HG03460 (cell line): Measurements from ENCODE around the gene PRELID3B.
A peak's percentile ranks its signal among the peaks of the same experiment; 100 is the strongest.

Experiments used
- ATAC-seq: cut with Tn5 transposase; IDR thresholded peaks from one replicate; pipeline ENCODE4 v1.9.1; 2021; ENCODE audit not compliant: unreplicated experiment

PRELID3B gene

GRCh38 chr20:59042151-59042795 lies at the start of gene PRELID3B:
Gene PRELID3B, minus strand, starts transcription at chr20:59042786. Its CDS starts 56 bp downstream, at chr20:59042730.
- peak; percentile 34 for ATAC-seq

GRCh38 chr20:59087829-59088433 lies 45.3 kb upstream of the PRELID3B start:
- no peak for ATAC-seq

GRCh38 chr20:59086923-59087322 lies 44.3 kb upstream of the PRELID3B start:
- ATAC-seq, result no peak

GRCh38 chr20:59084041-59084850 lies 41.7 kb upstream of the PRELID3B start:
- no peak for ATAC-seq

GRCh38 chr20:59082981-59083380 lies 40.4 kb upstream of the PRELID3B start:
- no peak for ATAC-seq

- ATAC-seq, result no peak
Measured at GRCh38 chr20:59082077-59082740, 39.6 kb upstream of the PRELID3B start.

- no peak for ATAC-seq
Measured at GRCh38 chr20:59081036-59081435, 38.5 kb upstream of the PRELID3B start.

GRCh38 chr20:59078231-59078630 lies 35.6 kb upstream of the PRELID3B start:
- ATAC-seq, result no peak

GRCh38 chr20:59077705-59078104 lies 35.1 kb upstream of the PRELID3B start:
- ATAC-seq, result no peak

- ATAC-seq, result no peak
Measured at GRCh38 chr20:59075934-59076508, 33.4 kb upstream of the PRELID3B start.

- no peak for ATAC-seq
Measured at GRCh38 chr20:59074456-59074855, 31.9 kb upstream of the PRELID3B start.

- no peak for ATAC-seq
Measured at GRCh38 chr20:59073582-59073981, 31.0 kb upstream of the PRELID3B start.

- no peak for ATAC-seq
Measured at GRCh38 chr20:59071216-59071615, 28.6 kb upstream of the PRELID3B start.

GRCh38 chr20:59069026-59069425 lies 26.4 kb upstream of the PRELID3B start:
- no peak for ATAC-seq

- no peak for ATAC-seq
Measured at GRCh38 chr20:59068534-59068933, 25.9 kb upstream of the PRELID3B start.

GRCh38 chr20:59064214-59064722 lies 21.7 kb upstream of the PRELID3B start:
- no peak for ATAC-seq

- no peak for ATAC-seq
Measured at GRCh38 chr20:59063358-59064213, 21.0 kb upstream of the PRELID3B start.

GRCh38 chr20:59062081-59062480 lies 19.5 kb upstream of the PRELID3B start:
- ATAC-seq, result no peak

GRCh38 chr20:59055302-59055701 lies 12.7 kb upstream of the PRELID3B start:
- ATAC-seq, result no peak

GRCh38 chr20:59051666-59052185 lies 9.1 kb upstream of the PRELID3B start:
- ATAC-seq, result no peak
